ENCODE data around the gene ASTN2. TPM values are rescaled to one million over a fixed set of nuclear protein-coding genes. Genes with fewer than 3 reads are reported as not detected.

The ASTN2 gene
- total and polyA plus RNA-seq, 9 of the 15 experiments (the other 6 are each of a cell fraction or from before 2014, with no cell fraction given): 0.56 to 3.5 (median 1.9) TPM

GRCh38 chr9:116425244-116425643, 989.6 kb downstream of the ASTN2 start:
- 85% methylated on average over 2 of the region's 2 CpGs for WGBS (ENCODE audit: insufficient coverage, low coverage, missing lambda C conversion rate)
- H2AFZ ChIP-seq (ENCODE audit: low read depth, low read length): 0 out of 2 replicates have a peak overlapping the region, but pooled peaks have one; percentile 15
- no TSS peak for BruUV-seq (replicated peaks)
- no peaks in the 10 kb centered on the region for H3K9me3 ChIP-seq (replicated peaks; ENCODE audit: control insufficient read depth, insufficient read depth, low read depth, low read length)
- POLR2A ChIA-PET: interaction anchor here (1.2 kb wide), 1 partner anchor 8 kb away, joined by 3 read pairs; no protein-coding TSS in a partner anchor
- H3K79me2 ChIP-seq (ENCODE audit: control insufficient read depth, insufficient read depth, low read length): no peaks in the 10 kb centered on the region
- peaks cover 10 to 35% of the 10 kb centered on the region in 2 experiments for H3K4me1 ChIP-seq (replicated peaks in 1 of 2; ENCODE audit: control insufficient read depth in 2 of 2, insufficient read depth in 2 of 2, low read length in 2 of 2)
- H3K27ac ChIP-seq (ENCODE audit: extremely low read depth, low read depth, low read length): no peak overlapping the region
- intact Hi-C loops (cut with micrococcal nuclease) (no loop called here), in situ Hi-C loops (cut with MboI) (no loop called here)
- no peaks in the 10 kb centered on the region for H3K9me1 ChIP-seq (ENCODE audit: control insufficient read depth, insufficient read depth, low read length)
- peak in 2 of 3 experiments; percentile 28 to 37; a peak in 3 of 6 replicates for TF ChIP-seq CTCF (IDR thresholded peaks at IDR 0.05 in 2 of 3, conservative IDR thresholded peaks at IDR 0.05 in 1 of 3; ENCODE audit: insufficient read depth in 2 of 3, low read depth in 1 of 3, low read length in 3 of 3)
- no peak for TF ChIP-seq XRCC5 (IDR thresholded peaks at IDR 0.05; ENCODE audit: low read depth, low read length)
- TF ChIP-seq NR2C1 (IDR thresholded peaks at IDR 0.05): peak; percentile 64
- peak; percentile 54 for TF ChIP-seq NR2C1 (tag; IDR thresholded peaks at IDR 0.05)
- no peaks in the 10 kb centered on the region for H3K36me3 ChIP-seq (ENCODE audit: control insufficient read depth, insufficient read depth, low read length)
- DNase-seq (ENCODE audit: extremely low read depth in 1 of 4, low spot score in 3 of 4) (no peak), FAIRE-seq (no peak), ATAC-seq (peak; percentile 49)
- H3K4me2 ChIP-seq (ENCODE audit: insufficient read depth, low read length): no peak overlapping the region
- CTCF ChIA-PET (ENCODE audit: low intra/inter-chr PET ratio): no interaction called here
- H3K9ac ChIP-seq (ENCODE audit: insufficient read depth in 1 of 2, low read depth in 2 of 2, low read length in 2 of 2): no peak overlapping the region
- no peaks in the 10 kb centered on the region for H3K27me3 ChIP-seq (ENCODE audit: control insufficient read depth in 2 of 2, insufficient read depth in 2 of 2, low read length in 2 of 2)
- H4K20me1 ChIP-seq (replicated peaks; ENCODE audit: control insufficient read depth, insufficient read depth, low read length): no peaks in the 10 kb centered on the region
- no peak overlapping the region for H3K4me3 ChIP-seq

Data from K562 (cell line).